H1 (cell line): ENCODE results near the gene CSF1. TPM values are rescaled to one million over a fixed set of nuclear protein-coding genes. Genes with fewer than 3 reads are reported as not detected.

Experiments
- CTCF ChIA-PET: fragments of 300-600 bp; sonication (Branson Sonifier 250); formaldehyde crosslinking; loops from one replicate; lab custom pipeline; 2021; ENCODE audit not compliant: partially characterized antibody; lab: Charles Lee
- POLR2A ChIA-PET: fragments of 300-600 bp; sonication (Branson Sonifier 250); formaldehyde crosslinking; loops from one replicate; lab custom pipeline; 2021; ENCODE audit warnings: inconsistent platforms; ENCODE audit not compliant: partially characterized antibody; lab: Charles Lee
- DNase-seq, 2 experiments: peaks; one replicate each; pipeline versions ENCODE4 v3.0.0 to v3.0.0-alpha.2; 2010 to 2022; ENCODE audit warnings: low spot score in 2 of 2, low read depth in 1 of 2, mixed read lengths in 1 of 2
- FAIRE-seq: peaks from 2 replicates; lab custom pipeline; 2011; peaks lifted over from hg19 to GRCh38; lab: Jason Lieb, UNC
- H2AFZ ChIP-seq: 2 replicates; pipeline ENCODE4 v1.8.1; 2012; ENCODE audit warnings: low read length, inconsistent platforms
- H2AK5ac ChIP-seq: 2 replicates; pipeline ENCODE4 v1.6.1; 2013; ENCODE audit warnings: low read depth, low read length
- H2BK120ac ChIP-seq: replicated peaks from 2 replicates; pipeline ENCODE3; 2013; ENCODE audit warnings: low read depth, low read length, inconsistent platforms
- H2BK12ac ChIP-seq: 2 replicates; pipeline ENCODE4 v1.6.1; 2013; ENCODE audit warnings: low read depth, low read length
- H2BK15ac ChIP-seq: 2 replicates; pipeline ENCODE4 v1.6.1; 2013; ENCODE audit warnings: low read length
- H2BK20ac ChIP-seq: 2 replicates; pipeline ENCODE4 v1.6.1; 2013; ENCODE audit warnings: low read length
- H2BK5ac ChIP-seq: 2 replicates; pipeline ENCODE4 v1.6.1; 2013; ENCODE audit warnings: low read depth, low read length
- H3K14ac ChIP-seq: 2 replicates; pipeline ENCODE4 v1.6.1; 2013; ENCODE audit warnings: inconsistent platforms; ENCODE audit not compliant: insufficient read length
- H3K18ac ChIP-seq: 2 replicates; pipeline ENCODE4 v1.6.1; 2013; ENCODE audit warnings: low read length; ENCODE audit errors: extremely low read depth
- H3K23ac ChIP-seq: 2 replicates; pipeline ENCODE4 v1.6.1; 2013; ENCODE audit warnings: inconsistent platforms; ENCODE audit not compliant: insufficient read length
- H3K23me2 ChIP-seq: 2 replicates; pipeline ENCODE4 v1.6.1; 2013; ENCODE audit warnings: low read depth, low read length
- H3K27ac ChIP-seq: 2 replicates; pipeline ENCODE4 v1.6.1; 2011; ENCODE audit warnings: low read depth, low read length, inconsistent platforms
- H3K27me3 ChIP-seq, 4 experiments: replicated peaks in 1 of 4; 1 replicate in 1 of 4; 2 replicates in 3 of 4; pipeline versions ENCODE4 v1.6.1 to v1.8.1; 2011 to 2013; ENCODE audit warnings: low read length in 3 of 4, mild to moderate bottlenecking in 3 of 4, inconsistent platforms in 2 of 4, mixed read lengths in 2 of 4, moderate library complexity in 1 of 4; ENCODE audit not compliant: control insufficient read depth in 3 of 4, insufficient read depth in 3 of 4; ENCODE audit errors: extremely low read depth in 1 of 4
- H3K36me3 ChIP-seq, 4 experiments: 2 replicates each; pipeline versions ENCODE4 v1.6.1 to v1.8.1; 2011 to 2013; ENCODE audit warnings: mild to moderate bottlenecking in 4 of 4, low read length in 3 of 4, moderate library complexity in 2 of 4, control low read depth in 1 of 4, inconsistent platforms in 1 of 4; ENCODE audit not compliant: insufficient read depth in 4 of 4, control insufficient read depth in 2 of 4
- H3K4ac ChIP-seq: replicated peaks from 2 replicates; pipeline ENCODE3; 2013; ENCODE audit warnings: low read length, low read depth, mixed read lengths, inconsistent platforms; ENCODE audit not compliant: insufficient read length
- H3K4me1 ChIP-seq, 4 experiments: replicated peaks in 1 of 4; 1 replicate in 1 of 4; 2 replicates in 3 of 4; pipeline versions ENCODE4 v1.6.1 to v1.8.1; 2011 to 2013; ENCODE audit warnings: low read length in 3 of 4, inconsistent platforms in 2 of 4, mixed read lengths in 1 of 4; ENCODE audit not compliant: insufficient read depth in 4 of 4, control insufficient read depth in 3 of 4
- H3K4me2 ChIP-seq, 2 experiments: 2 replicates each; pipeline versions ENCODE4 v1.6.1 to v1.8.1; 2011 to 2013; ENCODE audit warnings: low read depth in 2 of 2, low read length in 2 of 2, control low read depth in 1 of 2, inconsistent platforms in 1 of 2, mild to moderate bottlenecking in 1 of 2; ENCODE audit not compliant: insufficient read depth in 1 of 2
- H3K4me3 ChIP-seq, 4 experiments: fragments of 200-600, 300-600 bp in 1 of 4; sonication (generic), shearing (Covaris generic), sonication (Bioruptor Twin) in 1 of 4; 2 replicates each; pipeline versions ENCODE4 v1.5.1 to v1.8.1; 2011 to 2016; ENCODE audit warnings: low read length in 4 of 4, low read depth in 3 of 4, control low read depth in 2 of 4, inconsistent platforms in 2 of 4, mild to moderate bottlenecking in 2 of 4, mixed read lengths in 1 of 4, moderate library complexity in 1 of 4; ENCODE audit not compliant: insufficient read depth in 2 of 4; ENCODE audit errors: extremely low read depth in 1 of 4
- H3K56ac ChIP-seq: replicated peaks from 2 replicates; pipeline ENCODE3; 2013; ENCODE audit warnings: low read depth, mild to moderate bottlenecking, mixed read lengths, low read length, inconsistent platforms; ENCODE audit not compliant: insufficient read length
- H3K79me1 ChIP-seq: 2 replicates; pipeline ENCODE4 v1.6.1; 2013; ENCODE audit warnings: low read depth, low read length, control low read depth
- H3K79me2 ChIP-seq, 2 experiments: 2 replicates each; pipeline versions ENCODE4 v1.6.1 to v1.8.1; 2012 to 2013; ENCODE audit warnings: low read length in 2 of 2, mild to moderate bottlenecking in 2 of 2, inconsistent platforms in 1 of 2; ENCODE audit not compliant: insufficient read depth in 2 of 2, control insufficient read depth in 1 of 2
- H3K9ac ChIP-seq, 4 experiments: replicated peaks in 1 of 4; 1 replicate in 1 of 4; 2 replicates in 3 of 4; pipeline versions ENCODE4 v1.6.1 to v1.8.1; 2011 to 2013; ENCODE audit warnings: low read depth in 3 of 4, low read length in 3 of 4, control low read depth in 2 of 4, mild to moderate bottlenecking in 2 of 4, moderate library complexity in 2 of 4, inconsistent platforms in 1 of 4; ENCODE audit errors: extremely low read depth in 1 of 4
- H3K9me3 ChIP-seq, 2 experiments: 2 replicates each; pipeline versions ENCODE4 v1.6.1 to v1.8.1; 2012 to 2013; ENCODE audit warnings: mild to moderate bottlenecking in 2 of 2, moderate library complexity in 2 of 2, control low read depth in 1 of 2, inconsistent platforms in 1 of 2, low read depth in 1 of 2, low read length in 1 of 2, mixed read lengths in 1 of 2; ENCODE audit not compliant: insufficient read depth in 2 of 2
- H4K20me1 ChIP-seq, 2 experiments: replicated peaks in 1 of 2; 2 replicates each; pipeline versions ENCODE3 to v1.8.1; 2011 to 2013; ENCODE audit warnings: inconsistent platforms in 2 of 2, low read length in 2 of 2, mild to moderate bottlenecking in 1 of 2; ENCODE audit not compliant: insufficient read depth in 2 of 2, control insufficient read depth in 1 of 2
- H4K5ac ChIP-seq: 2 replicates; pipeline ENCODE4 v1.6.1; 2013; ENCODE audit warnings: low read length, low read depth, mixed read lengths, inconsistent platforms; ENCODE audit not compliant: insufficient read length
- H4K8ac ChIP-seq: 2 replicates; pipeline ENCODE4 v1.8.0; 2013; ENCODE audit warnings: mild to moderate bottlenecking, moderate library complexity, low read length, inconsistent platforms; ENCODE audit not compliant: insufficient read depth; ENCODE audit errors: extremely low read depth
- H4K91ac ChIP-seq: replicated peaks from 2 replicates; pipeline ENCODE3; 2013; ENCODE audit warnings: low read length, mixed read lengths, inconsistent platforms; ENCODE audit not compliant: insufficient read length
- CHD1 ChIP-seq: IDR thresholded peaks from 2 replicates; pipeline ENCODE4 v1.6.1; 2012; ENCODE audit warnings: low read depth, low read length, improper control_type of control experiment
- CTCF ChIP-seq, 3 experiments: IDR thresholded peaks; 1 replicate in 2 of 3; 2 replicates in 1 of 3; pipeline versions ENCODE4 v1.5.1 to v1.6.1; 2011; ENCODE audit warnings: low read length in 3 of 3, mild to moderate bottlenecking in 3 of 3, inconsistent platforms in 2 of 3, low read depth in 1 of 3, moderate library complexity in 1 of 3; ENCODE audit not compliant: insufficient read depth in 1 of 3; ENCODE audit errors: control extremely low read depth in 1 of 3
- USF2 ChIP-seq: IDR thresholded peaks from 2 replicates; pipeline ENCODE4 v1.6.1; 2011; ENCODE audit warnings: low read length, improper control_type of control experiment
- WGBS, 2 experiments: shearing (Covaris generic) in 1 of 2; methylation state at CpG; one replicate each; pipeline versions ENCODE4 v1.1.6 to v1.1.7; 2013 to 2015; ENCODE audit warnings: low lambda C conversion rate in 2 of 2, mixed read lengths in 2 of 2, inconsistent platforms in 1 of 2, low coverage in 1 of 2, missing lambda C conversion rate in 1 of 2; ENCODE audit not compliant: insufficient replicate concordance in 2 of 2, insufficient coverage in 1 of 2, insufficient read length in 1 of 2; ENCODE audit errors: extremely low coverage in 1 of 2, missing lambda C conversion rate in 1 of 2; 5-methylcytosine and 5-hydroxymethylcytosine counted together
- polyA plus RNA-seq, 7 experiments: library from polyadenylated mRNA; depleted of rRNA in 3 of 7; stranded (reverse) in 5 of 7; unstranded in 2 of 7; fragments of >200 nt in 5 of 7; fragments of 200-250 nt in 2 of 7; gene quantifications; 1 replicate in 5 of 7; 2 replicates in 1 of 7; 4 replicates in 1 of 7; pipeline versions ENCODE4 v1.2.1 to v1.2.3, GENCODE V29; 2011 to 2013; ENCODE audit warnings: missing spikeins in 2 of 7, mixed read lengths in 2 of 7
- total RNA-seq: library from RNA; stranded (reverse); fragmentation: NEBNext Ultra II Directional; extraction: Animal tissue kit (Norgen Biotek cat#: 25700); gene quantifications from 2 replicates; pipeline ENCODE4 v1.2.1, GENCODE V29; 2021

The CSF1 gene
- total and polyA plus RNA-seq, 2 of the 8 experiments (the other 6 are each of a cell fraction or from before 2014, with no cell fraction given) = 3.3 to 5.4 TPM

DNA sequence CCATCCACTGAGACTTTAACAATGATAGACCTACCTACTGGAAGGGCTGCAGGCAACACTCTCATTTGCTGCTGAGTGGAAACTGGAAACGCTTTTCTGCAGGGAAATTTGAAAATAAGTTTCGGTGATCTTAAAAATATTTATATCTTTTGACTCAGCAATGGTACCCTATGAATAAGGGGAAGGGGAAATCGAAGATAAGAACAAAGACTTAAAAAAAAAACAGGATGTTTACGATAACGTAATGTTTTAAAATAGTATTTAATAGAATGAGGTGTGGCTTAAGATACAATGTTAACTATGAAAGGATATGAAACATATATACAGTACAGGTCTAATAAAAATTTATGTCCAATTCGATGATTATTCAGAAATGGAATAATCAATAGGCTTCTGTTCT is 34.8 kb upstream of the CSF1 start:
- no peak overlapping the region for H2BK20ac ChIP-seq
- H4K8ac ChIP-seq = no peak overlapping the region
- no peak overlapping the region for H3K27ac ChIP-seq
- WGBS, 2 experiments = 85 to 100% methylated on average over 3 to 6 of the region's 6 CpGs
- no peaks in the 10 kb centered on the region for H3K27me3 ChIP-seq
- peaks cover 9 to 33% (median 12%) of the 10 kb centered on the region in 4 experiments for H3K4me1 ChIP-seq
- H4K5ac ChIP-seq = no peak overlapping the region
- ChIA-PET POLR2A (no interaction called here), CTCF (interaction anchor here (1.6 kb wide), 2 partner anchors 13 to 48 kb away, joined by 4 read pairs; no protein-coding TSS in a partner anchor)
- H2BK120ac ChIP-seq = no peak overlapping the region
- no peaks in the 10 kb centered on the region for H3K36me3 ChIP-seq
- H3K9me3 ChIP-seq = no peaks in the 10 kb centered on the region
- H3K23me2 ChIP-seq = no peaks in the 10 kb centered on the region
- FAIRE-seq = no peak
- H3K56ac ChIP-seq = no peak overlapping the region
- no peak overlapping the region for H2AK5ac ChIP-seq
- H2BK12ac ChIP-seq = 0 out of 2 replicates have a peak overlapping the region, but pooled peaks have one; percentile 52
- H3K4ac ChIP-seq = no peak overlapping the region
- H2AFZ ChIP-seq = no peak overlapping the region
- H3K18ac ChIP-seq = no peak overlapping the region
- no peak overlapping the region for H2BK5ac ChIP-seq
- no peaks in the 10 kb centered on the region for H3K79me1 ChIP-seq
- no peak overlapping the region for H3K4me3 ChIP-seq
- no peak for DNase-seq
- no peak overlapping the region for H3K4me2 ChIP-seq
- H3K79me2 ChIP-seq = no peaks in the 10 kb centered on the region
- no peak for TF ChIP-seq USF2
- TF ChIP-seq CTCF (IDR thresholded peaks at IDR 0.05; ENCODE audit: control extremely low read depth in 1 of 3, insufficient read depth in 1 of 3, low read depth in 1 of 3, low read length in 3 of 3) = no peak
- no peak for TF ChIP-seq CHD1
- no peak overlapping the region for H3K9ac ChIP-seq
- H4K91ac ChIP-seq = no peak overlapping the region
- no peaks in the 10 kb centered on the region for H4K20me1 ChIP-seq
- H3K23ac ChIP-seq = no peak overlapping the region
- no peak overlapping the region for H2BK15ac ChIP-seq
- no peak overlapping the region for H3K14ac ChIP-seq
